IMR-90 (cell line): Measurements from ENCODE around the gene ENTPD7. TPM values are rescaled to one million over a fixed set of nuclear protein-coding genes. Genes with fewer than 3 reads are reported as not detected.
A peak's percentile ranks its signal among the peaks of the same experiment; 100 is the strongest.

Source experiments
- ATAC-seq: fragments of 200-7000 bp; cut with Tn5 transposase; 2 replicates; pipeline ENCODE4 v1.9.1; 2020; ENCODE audit warnings: low read depth, mild to moderate bottlenecking, moderate library complexity
- BruUV-seq: library from RNA; stranded (reverse); fragments of 400-500 nt; replicated peaks from 2 replicates; lab custom pipeline; 2021; lab: Mats Ljungman, UMichigan
- CTCF ChIA-PET: fragments of 300-600 bp; formaldehyde crosslinking; extraction: SDS; loops from one replicate; lab custom pipeline; 2021; ENCODE audit warnings: antibody characterized with exemption; lab: Yijun Ruan, JAX
- POLR2A ChIA-PET: fragments of 300-600 bp; sonication (Branson Sonifier 250); formaldehyde crosslinking; loops from one replicate; lab custom pipeline; 2022; ENCODE audit warnings: antibody characterized with exemption; ENCODE audit not compliant: unreplicated experiment; lab: Charles Lee
- DNase-seq: peaks from one replicate; pipeline ENCODE4 v3.0.0; 2013
- H2AFZ ChIP-seq: replicated peaks from 2 replicates; pipeline ENCODE3; 2013; ENCODE audit warnings: low read length, mild to moderate bottlenecking; ENCODE audit not compliant: poor library complexity
- H2AK5ac ChIP-seq: 2 replicates; pipeline ENCODE4 v1.6.1; 2013; ENCODE audit warnings: low read depth, low read length, inconsistent platforms
- H2AK9ac ChIP-seq: replicated peaks from 2 replicates; pipeline ENCODE3; 2013; ENCODE audit warnings: mild to moderate bottlenecking, low read depth, low read length, moderate library complexity; ENCODE audit not compliant: poor library complexity
- H2BK120ac ChIP-seq: 2 replicates; pipeline ENCODE4 v1.6.1; 2013; ENCODE audit warnings: low read depth, low read length, inconsistent platforms
- H2BK15ac ChIP-seq: 3 replicates; pipeline ENCODE4 v1.6.1; 2013; ENCODE audit warnings: low read depth, low read length, inconsistent platforms
- H2BK20ac ChIP-seq: 2 replicates; pipeline ENCODE4 v1.6.1; 2013; ENCODE audit warnings: low read depth, mild to moderate bottlenecking, inconsistent platforms, low read length, moderate library complexity
- H2BK5ac ChIP-seq: 2 replicates; pipeline ENCODE4 v1.6.1; 2013; ENCODE audit warnings: mild to moderate bottlenecking, low read depth, low read length, inconsistent platforms; ENCODE audit not compliant: poor library complexity, severe bottlenecking
- H3K14ac ChIP-seq: replicated peaks from 2 replicates; pipeline ENCODE4 v1.6.1; 2013; ENCODE audit warnings: low read depth, low read length, inconsistent platforms
- H3K18ac ChIP-seq: 2 replicates; pipeline ENCODE4 v1.6.1; 2013; ENCODE audit warnings: low read depth, low read length, control low read depth
- H3K23ac ChIP-seq: 2 replicates; pipeline ENCODE4 v1.6.1; 2013; ENCODE audit warnings: low read depth, low read length, inconsistent platforms
- H3K27ac ChIP-seq: 2 replicates; pipeline ENCODE4 v1.5.1; 2013; ENCODE audit warnings: mild to moderate bottlenecking, control low read depth, low read length; ENCODE audit not compliant: insufficient read depth
- H3K27me3 ChIP-seq: 2 replicates; pipeline ENCODE4 v1.6.1; 2013; ENCODE audit warnings: low read length; ENCODE audit not compliant: control insufficient read depth, insufficient read depth
- H3K36me3 ChIP-seq: 2 replicates; pipeline ENCODE4 v1.6.1; 2013; ENCODE audit warnings: low read length, mixed read lengths; ENCODE audit not compliant: control insufficient read depth, insufficient read depth
- H3K4ac ChIP-seq: 2 replicates; pipeline ENCODE4 v1.6.1; 2013; ENCODE audit warnings: low read depth, low read length, inconsistent platforms
- H3K4me1 ChIP-seq: 2 replicates; pipeline ENCODE4 v1.6.1; 2013; ENCODE audit warnings: low read length, mixed read lengths; ENCODE audit not compliant: control insufficient read depth, insufficient read depth
- H3K4me2 ChIP-seq: 2 replicates; pipeline ENCODE4 v1.6.1; 2013; ENCODE audit warnings: low read depth, mild to moderate bottlenecking, control low read depth, low read length, moderate library complexity
- H3K4me3 ChIP-seq: 2 replicates; pipeline ENCODE4 v1.5.1; 2013; ENCODE audit warnings: low read depth, mild to moderate bottlenecking, control low read depth, low read length, moderate library complexity; ENCODE audit not compliant: insufficient read depth
- H3K56ac ChIP-seq: 2 replicates; pipeline ENCODE4 v1.6.1; 2013; ENCODE audit warnings: low read length, inconsistent platforms; ENCODE audit not compliant: insufficient read depth; ENCODE audit errors: extremely low read depth
- H3K79me1 ChIP-seq, 2 experiments: 2 replicates each; pipeline ENCODE4 v1.6.1; 2013; ENCODE audit warnings: low read length in 2 of 2, inconsistent platforms in 1 of 2, low read depth in 1 of 2
- H3K9ac ChIP-seq: 2 replicates; pipeline ENCODE4 v1.6.1; 2013; ENCODE audit warnings: low read depth, low read length, control low read depth
- H3K9me1 ChIP-seq: 2 replicates; pipeline ENCODE4 v1.6.1; 2013; ENCODE audit warnings: low read length, inconsistent platforms; ENCODE audit not compliant: insufficient read depth
- H3K9me3 ChIP-seq: 2 replicates; pipeline ENCODE4 v1.6.1; 2013; ENCODE audit warnings: low read length; ENCODE audit not compliant: control insufficient read depth, insufficient read depth
- H4K20me1 ChIP-seq: 2 replicates; pipeline ENCODE4 v1.6.1; 2013; ENCODE audit warnings: low read length, inconsistent platforms; ENCODE audit not compliant: insufficient read depth
- H4K5ac ChIP-seq: 2 replicates; pipeline ENCODE4 v1.6.1; 2013; ENCODE audit warnings: mild to moderate bottlenecking, low read depth, low read length, control low read depth
- H4K8ac ChIP-seq, 2 experiments: 2 replicates each; pipeline ENCODE4 v1.6.1; 2013; ENCODE audit warnings: low read depth in 2 of 2, low read length in 2 of 2, control low read depth in 1 of 2, inconsistent platforms in 1 of 2
- H4K91ac ChIP-seq: 2 replicates; pipeline ENCODE4 v1.6.1; 2013; ENCODE audit warnings: low read depth, low read length, inconsistent platforms; ENCODE audit not compliant: insufficient read depth
- MXI1 ChIP-seq: IDR thresholded peaks from 2 replicates; pipeline ENCODE4 v1.6.1; 2012; ENCODE audit warnings: low read depth, mild to moderate bottlenecking, low read length, moderate library complexity, borderline replicate concordance
- USF2 ChIP-seq: fragments of 150-350 bp; IDR thresholded peaks from 2 replicates; pipeline ENCODE4 v1.6.1; 2017; ENCODE audit warnings: mild to moderate bottlenecking, antibody characterized with exemption, low read length, low read depth
- WGBS, 2 experiments: methylation state at CpG; one replicate each; pipeline versions ENCODE4 v1.1.5 to v1.1.7; 2013; ENCODE audit warnings: missing lambda C conversion rate in 2 of 2; ENCODE audit not compliant: insufficient read length in 1 of 2; ENCODE audit errors: extremely low coverage in 2 of 2; 5-methylcytosine and 5-hydroxymethylcytosine counted together
- dilution Hi-C: fragments of 300-500 bp; cut with HindIII; formaldehyde crosslinking; loops from one replicate; pipeline ENCODE4 v1.14.3; 2018; ENCODE audit warnings: low sequenced_read_pairs; ENCODE audit not compliant: unreplicated experiment
- in situ Hi-C: fragments of 300-500 bp; cut with MboI; formaldehyde crosslinking; loops from 3 replicates; pipeline ENCODE4 v1.14.3; 2019; ENCODE audit warnings: low sequenced_read_pairs, inconsistent platforms, mixed read lengths
- intact Hi-C: fragments of 100-400 bp; cut with micrococcal nuclease; formaldehyde crosslinking; loops from 2 replicates; pipeline ENCODE4 v1.10.0; 2022
- polyA plus RNA-seq, 3 experiments: library from polyadenylated mRNA; depleted of rRNA; stranded (reverse); fragments of >200 nt; gene quantifications; 2 replicates each; pipeline ENCODE4 v1.2.3, GENCODE V29; 2012; ENCODE audit warnings: low replicate concordance in 1 of 3
- total RNA-seq: library from RNA; depleted of rRNA; stranded (reverse); fragments of >200 nt; gene quantifications from 2 replicates; pipeline ENCODE4 v1.2.3, GENCODE V29; 2012

The ENTPD7 gene
- total and polyA plus RNA-seq, 2 of the 4 experiments (the other 2 are of a cell fraction): 8.0 to 23.3 TPM

- H4K20me1 ChIP-seq: no peaks in the 10 kb centered on the region
- no peak overlapping the region for H4K5ac ChIP-seq
- no peak overlapping the region for H3K18ac ChIP-seq
- H3K23ac ChIP-seq: no peak overlapping the region
- 100% methylated on average over 1 of the region's 1 CpG; no CpG with 5 or more reads in 1 of the 2 experiments for WGBS, 2 experiments
- dilution Hi-C loops (no loop called here), in situ Hi-C loops (no loop called here), intact Hi-C loops (loop anchor here (5.0 to 10.0 kb wide), 4 partner anchors 52 to 455 kb away; partner anchors contain the start of genes ABCC2 and ERLIN1)
- ChIA-PET POLR2A (no interaction called here), CTCF (no interaction called here)
- no peak overlapping the region for H2AK5ac ChIP-seq
- H3K79me1 ChIP-seq: peaks cover 23 to 38% of the 10 kb centered on the region in 2 experiments
- no peak overlapping the region for H3K56ac ChIP-seq
- H3K36me3 ChIP-seq: peaks cover 21% of the 10 kb centered on the region
- no peak overlapping the region for H4K91ac ChIP-seq
- TF ChIP-seq MXI1: no peak
- TF ChIP-seq USF2: 0 out of 2 replicates have a peak, but pooled peaks have one; percentile 19
- H3K4ac ChIP-seq: no peak overlapping the region
- no peak overlapping the region for H3K27ac ChIP-seq
- H3K27me3 ChIP-seq: no peaks in the 10 kb centered on the region
- no peak overlapping the region for H3K4me3 ChIP-seq
- H3K14ac ChIP-seq: no peak overlapping the region
- H3K9ac ChIP-seq: no peak overlapping the region
- ATAC-seq (no peak), DNase-seq (peak; percentile 70)
- H4K8ac ChIP-seq: no peak overlapping the region
- H3K4me1 ChIP-seq: peaks cover 2% of the 10 kb centered on the region; the same call in 1 of the 2 replicates
- no peak overlapping the region for H2AFZ ChIP-seq
- H2BK120ac ChIP-seq: no peak overlapping the region
- H2BK5ac ChIP-seq: no peak overlapping the region
- H3K9me3 ChIP-seq: no peaks in the 10 kb centered on the region
- H3K9me1 ChIP-seq: no peaks in the 10 kb centered on the region
- no peak overlapping the region for H2AK9ac ChIP-seq
- no TSS peak for BruUV-seq
- no peak overlapping the region for H3K4me2 ChIP-seq
- no peak overlapping the region for H2BK15ac ChIP-seq
- no peak overlapping the region for H2BK20ac ChIP-seq
Measured at GRCh38 chr10:99730026-99730425, 70.7 kb downstream of the ENTPD7 start.
